Endothelial cell of umbilical vein (primary cell): ENCODE results near the gene ANP32B.

Source experiments
- EZH2 ChIP-seq: IDR thresholded peaks from 2 replicates; pipeline ENCODE4 v1.6.1; 2012; ENCODE audit warnings: borderline replicate concordance, low read depth, mild to moderate bottlenecking, moderate library complexity, low read length, inconsistent platforms; ENCODE audit not compliant: severe bottlenecking
- JUN ChIP-seq: IDR thresholded peaks from 2 replicates; pipeline ENCODE4 v1.6.1; 2011; ENCODE audit warnings: borderline replicate concordance, low read depth; ENCODE audit not compliant: insufficient read length, insufficient read depth
- MYC ChIP-seq: IDR thresholded peaks from one replicate; pipeline ENCODE4 v1.6.1; 2011; ENCODE audit warnings: mild to moderate bottlenecking, low read depth, low read length
- POLR2A ChIP-seq: IDR thresholded peaks from 2 replicates; pipeline ENCODE4 v1.6.1; 2012; ENCODE audit warnings: low read depth, mild to moderate bottlenecking, control low read depth, low read length
- POLR2AphosphoS5 ChIP-seq: IDR thresholded peaks from 2 replicates; pipeline ENCODE4 v1.6.1; 2012; ENCODE audit warnings: low read depth, mild to moderate bottlenecking, control low read depth, low read length, moderate library complexity; ENCODE audit not compliant: insufficient read depth
- TF ChIP-seq, protein P1 (sequence below), 2 donors: IDR thresholded peaks; 1 replicate in 1 of 2; 2 replicates in 1 of 2; pipeline ENCODE4 v1.5.1; 2011; ENCODE audit warnings: low read length in 2 of 2, mild to moderate bottlenecking in 2 of 2, moderate library complexity in 2 of 2, control low read depth in 1 of 2, inconsistent platforms in 1 of 2, low read depth in 1 of 2; ENCODE audit not compliant: insufficient read depth in 1 of 2; ENCODE audit errors: extremely low read depth in 1 of 2

GRCh38 chr9:97938081-97938644, 45.0 kb upstream of the ANP32B start, which contains the start of gene HEMGN:
- TF ChIP-seq, protein P1, sequence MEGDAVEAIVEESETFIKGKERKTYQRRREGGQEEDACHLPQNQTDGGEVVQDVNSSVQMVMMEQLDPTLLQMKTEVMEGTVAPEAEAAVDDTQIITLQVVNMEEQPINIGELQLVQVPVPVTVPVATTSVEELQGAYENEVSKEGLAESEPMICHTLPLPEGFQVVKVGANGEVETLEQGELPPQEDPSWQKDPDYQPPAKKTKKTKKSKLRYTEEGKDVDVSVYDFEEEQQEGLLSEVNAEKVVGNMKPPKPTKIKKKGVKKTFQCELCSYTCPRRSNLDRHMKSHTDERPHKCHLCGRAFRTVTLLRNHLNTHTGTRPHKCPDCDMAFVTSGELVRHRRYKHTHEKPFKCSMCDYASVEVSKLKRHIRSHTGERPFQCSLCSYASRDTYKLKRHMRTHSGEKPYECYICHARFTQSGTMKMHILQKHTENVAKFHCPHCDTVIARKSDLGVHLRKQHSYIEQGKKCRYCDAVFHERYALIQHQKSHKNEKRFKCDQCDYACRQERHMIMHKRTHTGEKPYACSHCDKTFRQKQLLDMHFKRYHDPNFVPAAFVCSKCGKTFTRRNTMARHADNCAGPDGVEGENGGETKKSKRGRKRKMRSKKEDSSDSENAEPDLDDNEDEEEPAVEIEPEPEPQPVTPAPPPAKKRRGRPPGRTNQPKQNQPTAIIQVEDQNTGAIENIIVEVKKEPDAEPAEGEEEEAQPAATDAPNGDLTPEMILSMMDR (IDR thresholded peaks at IDR 0.05; ENCODE audit: extremely low read depth in 1 of 2, insufficient read depth in 1 of 2, low read depth in 1 of 2, low read length in 2 of 2) = no peak
- TF ChIP-seq EZH2 (no peak), POLR2AphosphoS5 (no peak), POLR2A (no peak), JUN (no peak), MYC (no peak)
